22Rv1 (cell line): ENCODE results near the gene FBXO10.

Experiments
- CTCF ChIP-seq: fragments of 450-650 bp; IDR thresholded peaks from 2 replicates; pipeline ENCODE4 v1.5.1; 2017; ENCODE audit warnings: mild to moderate bottlenecking
- ZFX ChIP-seq: fragments of 450-650 bp; IDR thresholded peaks from 2 replicates; pipeline ENCODE4 v1.6.1; 2017; ENCODE audit warnings: antibody characterized with exemption, borderline replicate concordance

GRCh38 chr9:37471942-37472684, 104.1 kb downstream of the FBXO10 start:
- TF ChIP-seq CTCF: no peak
- no peak for TF ChIP-seq ZFX
